MCF 10A (cell line): Measurements from ENCODE around the gene DPF1. TPM values are rescaled to one million over a fixed set of nuclear protein-coding genes. Genes with fewer than 3 reads are reported as not detected.

Source experiments
- BruUV-seq: library from RNA; stranded (reverse); fragments of 400-500 nt; replicated peaks from 2 replicates; lab custom pipeline; 2021; lab: Mats Ljungman, UMichigan
- CTCF ChIA-PET: fragments of 300-600 bp; sonication (Branson Sonifier 250); formaldehyde crosslinking; extraction: SDS; loops from one replicate; lab custom pipeline; 2021; ENCODE audit warnings: antibody characterized with exemption, inconsistent platforms; lab: Yijun Ruan, JAX
- POLR2A ChIA-PET: fragments of 300-600, 350-650 bp; sonication (Branson Sonifier 250); formaldehyde crosslinking; extraction: SDS; loops from one replicate; lab custom pipeline; 2020; ENCODE audit warnings: antibody characterized with exemption, inconsistent platforms; lab: Yijun Ruan, JAX
- DNase-seq: peaks from one replicate; pipeline ENCODE4 v3.0.0-alpha.2; 2018; ENCODE audit not compliant: unreplicated experiment
- H3K27ac Mint-ChIP-seq: one replicate; pipeline ENCODE4 v1.8.0; 2022; ENCODE audit warnings: mild to moderate bottlenecking, low read depth, mixed read lengths; ENCODE audit not compliant: unreplicated experiment
- H3K27me3 Mint-ChIP-seq: one replicate; pipeline ENCODE4 v1.8.0; 2022; ENCODE audit warnings: mixed read lengths; ENCODE audit not compliant: insufficient read depth, unreplicated experiment
- H3K36me3 Mint-ChIP-seq: one replicate; pipeline ENCODE4 v1.8.0; 2022; ENCODE audit warnings: mild to moderate bottlenecking, moderate library complexity, mixed read lengths; ENCODE audit not compliant: insufficient read depth, unreplicated experiment
- H3K4me1 Mint-ChIP-seq: one replicate; pipeline ENCODE4 v1.8.0; 2022; ENCODE audit warnings: mixed read lengths; ENCODE audit not compliant: insufficient read depth, unreplicated experiment
- H3K4me3 Mint-ChIP-seq: one replicate; pipeline ENCODE4 v1.8.0; 2022; ENCODE audit warnings: mild to moderate bottlenecking, moderate library complexity, mixed read lengths; ENCODE audit not compliant: unreplicated experiment
- H3K9me3 Mint-ChIP-seq: one replicate; pipeline ENCODE4 v1.8.0; 2022; ENCODE audit warnings: mixed read lengths; ENCODE audit not compliant: unreplicated experiment
- intact Hi-C: fragments of 100-400 bp; cut with micrococcal nuclease; formaldehyde crosslinking; loops from 2 replicates; pipeline ENCODE4 v1.14.1; 2022
- total RNA-seq: library from RNA; stranded (reverse); gene quantifications from 2 replicates; pipeline ENCODE4 v1.2.3, GENCODE V29; 2022
- TF ChIP-seq, protein P1 (sequence below): fragments of 200-600 bp; IDR thresholded peaks from one replicate; pipeline ENCODE4 v1.8.0; 2022; ENCODE audit warnings: antibody characterized with exemption, mild to moderate bottlenecking; ENCODE audit not compliant: unreplicated experiment

The DPF1 gene
- total RNA-seq, 1 experiment from 2014 or later: 1.2 TPM

DNA sequence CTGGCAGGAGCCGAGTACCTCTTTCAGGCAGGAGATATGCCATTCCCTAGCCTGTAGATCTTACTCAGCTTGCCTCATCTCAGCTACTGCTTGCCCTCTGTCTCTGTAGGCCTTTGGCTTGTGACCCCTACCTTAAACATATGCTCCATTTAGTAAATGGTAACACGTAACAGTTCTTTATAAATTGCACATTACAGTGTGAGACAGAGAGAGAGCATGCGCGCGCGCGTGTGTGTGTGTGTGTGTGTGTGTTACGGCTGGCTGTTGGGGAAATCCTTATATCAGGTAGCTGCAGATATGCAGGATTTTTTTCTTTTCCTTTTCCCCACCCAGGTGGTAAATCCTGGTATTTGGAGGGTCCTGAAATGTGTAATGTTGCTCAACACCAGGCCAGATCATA, 44.5 kb upstream of the DPF1 start:
- Mint-ChIP-seq H3K36me3 (peaks cover 12% of the 10 kb centered on the region), H3K27ac (peak overlapping the region; percentile 89), H3K27me3 (no peaks in the 10 kb centered on the region), H3K9me3 (no peaks in the 10 kb centered on the region), H3K4me3 (peak overlapping the region; percentile 78), H3K4me1 (peaks cover 40% of the 10 kb centered on the region)
- ChIA-PET CTCF (interaction anchor here (0.6 to 2.4 kb wide), 4 partner anchors 24 to 366 kb away, joined by 3 to 7 read pairs (median 3); partner anchors contain the start of gene CATSPERG), POLR2A (interaction anchor here (0.8 to 5.8 kb wide), 4 partner anchors 7 to 52 kb away, joined by 3 to 82 read pairs (median 44); partner anchors contain the start of gene KCNK6)
- TF ChIP-seq, protein P1, sequence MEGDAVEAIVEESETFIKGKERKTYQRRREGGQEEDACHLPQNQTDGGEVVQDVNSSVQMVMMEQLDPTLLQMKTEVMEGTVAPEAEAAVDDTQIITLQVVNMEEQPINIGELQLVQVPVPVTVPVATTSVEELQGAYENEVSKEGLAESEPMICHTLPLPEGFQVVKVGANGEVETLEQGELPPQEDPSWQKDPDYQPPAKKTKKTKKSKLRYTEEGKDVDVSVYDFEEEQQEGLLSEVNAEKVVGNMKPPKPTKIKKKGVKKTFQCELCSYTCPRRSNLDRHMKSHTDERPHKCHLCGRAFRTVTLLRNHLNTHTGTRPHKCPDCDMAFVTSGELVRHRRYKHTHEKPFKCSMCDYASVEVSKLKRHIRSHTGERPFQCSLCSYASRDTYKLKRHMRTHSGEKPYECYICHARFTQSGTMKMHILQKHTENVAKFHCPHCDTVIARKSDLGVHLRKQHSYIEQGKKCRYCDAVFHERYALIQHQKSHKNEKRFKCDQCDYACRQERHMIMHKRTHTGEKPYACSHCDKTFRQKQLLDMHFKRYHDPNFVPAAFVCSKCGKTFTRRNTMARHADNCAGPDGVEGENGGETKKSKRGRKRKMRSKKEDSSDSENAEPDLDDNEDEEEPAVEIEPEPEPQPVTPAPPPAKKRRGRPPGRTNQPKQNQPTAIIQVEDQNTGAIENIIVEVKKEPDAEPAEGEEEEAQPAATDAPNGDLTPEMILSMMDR: no peak
- no peak for DNase-seq
- no TSS peak for BruUV-seq
- intact Hi-C loops: no loop called here

DNA sequence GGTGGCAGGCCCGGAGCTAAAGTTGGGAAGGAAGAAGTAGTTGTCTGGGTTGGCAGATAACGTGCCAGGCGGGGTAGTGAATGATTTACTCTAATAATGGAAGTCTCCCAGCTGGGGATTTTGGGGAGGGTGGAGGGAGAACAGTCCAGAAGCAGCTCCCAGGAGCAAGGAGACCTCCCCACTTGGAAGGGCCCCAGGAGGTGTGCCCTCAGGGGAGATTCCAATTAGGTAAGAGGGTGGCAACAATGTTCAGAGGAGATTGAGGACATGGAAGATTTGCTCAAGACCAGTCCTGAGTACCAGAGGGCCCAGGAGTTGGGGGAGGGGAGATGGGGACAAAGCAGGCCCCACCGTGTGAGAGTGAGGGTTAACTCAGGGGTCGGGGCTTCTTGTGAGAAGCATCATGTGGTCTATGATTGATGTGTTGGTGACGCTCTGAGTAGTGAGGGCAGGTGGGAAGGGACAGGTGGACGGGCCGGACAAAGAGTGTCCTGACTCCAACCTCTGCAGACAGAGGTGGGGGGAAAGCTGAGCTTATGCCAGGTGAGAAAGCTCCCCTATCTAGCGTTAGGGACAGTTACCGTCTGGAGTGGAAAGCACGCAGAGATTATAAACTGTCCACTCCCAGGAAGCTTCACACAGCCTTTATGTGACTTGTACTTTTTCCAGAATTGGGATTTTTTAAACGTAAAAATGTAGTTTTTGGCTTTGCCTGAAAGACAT, 43.9 kb upstream of the DPF1 start:
- Mint-ChIP-seq H3K27me3 (no peaks in the 10 kb centered on the region), H3K4me1 (peaks cover 39% of the 10 kb centered on the region), H3K4me3 (peak overlapping the region; percentile 78), H3K27ac (peak overlapping the region; percentile 89), H3K36me3 (peaks cover 12% of the 10 kb centered on the region), H3K9me3 (no peaks in the 10 kb centered on the region)
- POLR2A ChIA-PET: interaction anchor here (0.8 to 5.8 kb wide), 7 partner anchors 8 to 107 kb away, joined by 3 to 82 read pairs (median 43); partner anchors contain the start of genes CATSPERG, KCNK6 and PSMD8
- TF ChIP-seq, protein P1: no peak
- intact Hi-C loops: no loop called here
- DNase-seq: peak; percentile 58
- CTCF ChIA-PET: interaction anchor here (0.6 to 2.4 kb wide), 4 partner anchors 13 to 365 kb away, joined by 3 to 7 read pairs (median 4); partner anchors contain the start of gene CATSPERG
- no TSS peak for BruUV-seq

GRCh38 chr19:38266981-38267597, 43.1 kb upstream of the DPF1 start:
- ChIA-PET CTCF (interaction anchor here (0.5 to 2.4 kb wide), 7 partner anchors 12 to 365 kb away, joined by 3 to 28 read pairs (median 4); partner anchors contain the start of gene CATSPERG), POLR2A (interaction anchor here (0.6 to 5.8 kb wide), 15 partner anchors 9 to 1810 kb away, joined by 3 to 82 read pairs (median 5); partner anchors contain the start of genes CATSPERG, KCNK6, PSMD8 and RPS16)
- intact Hi-C loops: no loop called here
- Mint-ChIP-seq H3K9me3 (no peaks in the 10 kb centered on the region), H3K27me3 (no peaks in the 10 kb centered on the region), H3K4me3 (peak overlapping the region; percentile 78), H3K36me3 (peaks cover 12% of the 10 kb centered on the region), H3K27ac (peak overlapping the region; percentile 89), H3K4me1 (peaks cover 39% of the 10 kb centered on the region)
- DNase-seq: peak; percentile 67
- TSS peak; percentile 68 for BruUV-seq
- TF ChIP-seq, protein P1: no peak
